Chondrocyte (in vitro differentiated cells): ENCODE data around the gene CD300LG. TPM values are rescaled to one million over a fixed set of nuclear protein-coding genes. Genes with fewer than 3 reads are reported as not detected.

Experiments
- DNase-seq: peaks from one replicate; pipeline ENCODE4 v3.0.0; 2021; ENCODE audit warnings: mixed read lengths, low spot score
- H3K27ac Mint-ChIP-seq: one replicate; pipeline ENCODE4 v1.8.0; 2021; ENCODE audit warnings: mild to moderate bottlenecking, moderate library complexity, mixed read lengths; ENCODE audit not compliant: unreplicated experiment
- H3K27me3 Mint-ChIP-seq: 2 replicates; pipeline ENCODE4 v1.8.0; 2021; ENCODE audit warnings: low read depth, mixed read lengths
- H3K36me3 Mint-ChIP-seq: 2 replicates; pipeline ENCODE4 v1.8.0; 2021; ENCODE audit warnings: low read depth, mixed read lengths
- H3K4me1 Mint-ChIP-seq: 2 replicates; pipeline ENCODE4 v1.8.0; 2021; ENCODE audit warnings: low read depth, mild to moderate bottlenecking, mixed read lengths
- H3K4me3 Mint-ChIP-seq: one replicate; pipeline ENCODE4 v1.8.0; 2021; ENCODE audit warnings: mild to moderate bottlenecking, moderate library complexity, mixed read lengths; ENCODE audit not compliant: unreplicated experiment
- H3K9me3 Mint-ChIP-seq: 2 replicates; pipeline ENCODE4 v1.8.0; 2021; ENCODE audit warnings: low read depth, mixed read lengths
- CTCF ChIP-seq: fragments of 200-600 bp; sonication (generic); IDR thresholded peaks from 2 replicates; pipeline ENCODE4 v1.5.0; 2021; ENCODE audit warnings: antibody characterized with exemption, mild to moderate bottlenecking, moderate library complexity
- total RNA-seq: library from RNA; stranded (reverse); gene quantifications from 3 replicates; pipeline ENCODE4 v1.2.1, GENCODE V29; 2021

CD300LG gene
- total RNA-seq, 1 donor from 2014 or later = not detected

DNA sequence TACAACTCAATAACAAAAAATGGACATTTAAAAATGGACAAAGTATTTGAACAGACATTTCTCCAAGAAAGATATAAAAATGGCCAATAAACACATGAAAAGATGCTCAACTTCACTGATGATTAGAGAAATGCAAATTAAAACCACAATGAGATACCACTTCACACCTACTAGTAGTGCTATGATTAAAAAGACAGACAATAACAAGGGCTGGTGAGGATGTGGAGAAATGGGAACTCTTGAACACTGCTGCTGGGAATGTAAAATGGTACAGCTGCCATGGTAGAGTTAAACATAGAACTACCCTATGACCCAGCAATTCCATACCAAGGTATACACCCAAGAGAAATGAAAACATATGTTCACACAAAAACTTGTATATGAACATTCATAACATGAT lies 41.9 kb upstream of the CD300LG start:
- Mint-ChIP-seq H3K9me3 (no peaks in the 10 kb centered on the region), H3K27ac (no peak overlapping the region), H3K27me3 (no peaks in the 10 kb centered on the region), H3K4me1 (peaks cover 4% of the 10 kb centered on the region), H3K36me3 (peaks cover 27% of the 10 kb centered on the region), H3K4me3 (no peak overlapping the region)
- DNase-seq = no peak
- TF ChIP-seq CTCF = no peak

GRCh38 chr17:43808076-43808475 lies 38.9 kb upstream of the CD300LG start:
- H3K4me3 Mint-ChIP-seq = no peak overlapping the region
- no peaks in the 10 kb centered on the region for H3K27me3 Mint-ChIP-seq
- no peak for TF ChIP-seq CTCF
- no peaks in the 10 kb centered on the region for H3K9me3 Mint-ChIP-seq
- no peak for DNase-seq
- H3K4me1 Mint-ChIP-seq = peaks cover 4% of the 10 kb centered on the region
- H3K36me3 Mint-ChIP-seq = peaks cover 18% of the 10 kb centered on the region
- no peak overlapping the region for H3K27ac Mint-ChIP-seq

GRCh38 chr17:43809121-43809520 lies 37.9 kb upstream of the CD300LG start:
- Mint-ChIP-seq H3K36me3 (peaks cover 16% of the 10 kb centered on the region), H3K9me3 (no peaks in the 10 kb centered on the region), H3K27me3 (no peaks in the 10 kb centered on the region), H3K27ac (no peak overlapping the region), H3K4me3 (no peak overlapping the region), H3K4me1 (peaks cover 4% of the 10 kb centered on the region)
- no peak for DNase-seq
- TF ChIP-seq CTCF = no peak

DNA sequence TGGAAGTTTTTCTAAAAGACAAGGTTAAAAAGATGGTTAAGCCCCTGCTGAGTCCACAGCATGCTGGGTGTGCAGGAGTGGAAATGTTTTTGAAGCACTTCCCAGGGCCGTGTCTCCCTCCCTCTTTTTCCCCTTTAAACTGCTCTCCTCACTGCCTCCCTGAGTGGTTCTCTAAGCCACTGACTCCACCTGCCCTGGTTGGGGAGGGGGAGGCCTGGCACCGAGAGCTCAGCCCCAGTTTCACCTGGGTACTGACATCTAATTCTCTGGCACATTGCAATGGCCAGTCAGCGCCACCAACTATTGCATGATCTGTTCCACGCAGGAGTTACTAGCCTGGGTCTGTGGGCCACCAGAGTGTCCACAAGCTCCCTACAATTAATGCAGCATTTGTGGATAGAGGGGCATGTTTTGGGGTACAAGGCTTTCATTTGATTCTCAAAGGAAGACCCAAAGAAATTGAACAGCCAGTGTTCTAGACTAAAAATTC lies 36.7 kb upstream of the CD300LG start:
- Mint-ChIP-seq H3K27me3 (no peaks in the 10 kb centered on the region), H3K9me3 (no peaks in the 10 kb centered on the region), H3K36me3 (peaks cover 22% of the 10 kb centered on the region), H3K4me1 (peaks cover 14% of the 10 kb centered on the region), H3K4me3 (no peak overlapping the region), H3K27ac (no peak overlapping the region)
- no peak for TF ChIP-seq CTCF
- no peak for DNase-seq

DNA sequence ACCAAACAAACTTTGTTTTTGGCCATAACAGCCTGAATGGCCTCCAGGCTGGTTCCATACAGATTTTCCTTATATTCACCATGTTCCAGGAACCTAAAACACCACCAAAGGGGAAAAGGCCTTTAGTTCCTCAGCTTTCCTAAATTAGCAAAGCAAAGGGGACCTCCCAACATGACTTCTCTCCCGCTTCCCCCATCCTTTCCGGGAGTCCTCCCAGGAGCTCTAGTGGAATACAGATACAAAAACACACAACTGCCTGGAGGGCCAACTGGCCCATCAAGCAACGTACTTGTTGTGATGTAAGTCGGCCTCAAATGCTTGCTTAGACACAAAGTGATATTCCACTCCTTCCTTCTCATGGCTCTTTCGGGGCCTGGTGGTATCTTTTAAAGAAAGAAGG lies 36.2 kb upstream of the CD300LG start:
- Mint-ChIP-seq H3K27me3 (no peaks in the 10 kb centered on the region), H3K9me3 (no peaks in the 10 kb centered on the region), H3K4me3 (no peak overlapping the region), H3K27ac (no peak overlapping the region), H3K4me1 (peaks cover 14% of the 10 kb centered on the region), H3K36me3 (peaks cover 17% of the 10 kb centered on the region)
- no peak for TF ChIP-seq CTCF
- no peak for DNase-seq
